Upper lobe of left lung (tissue), 6 donors: ENCODE data around the gene PRKD2. TPM values are rescaled to one million over a fixed set of nuclear protein-coding genes. Genes with fewer than 3 reads are reported as not detected.

ENCODE experiments used
- ATAC-seq, 2 donors: fragments of 200-7000 bp; cut with Tn5 transposase; one replicate each; pipeline ENCODE4 v1.9.1; 2022; ENCODE audit warnings: mild to moderate bottlenecking in 2 of 2, moderate library complexity in 2 of 2; ENCODE audit not compliant: low FRiP score in 2 of 2
- DNase-seq, 2 donors: peaks; one replicate each; pipeline ENCODE4 v3.0.0-alpha.2; 2019 to 2020
- H3K27ac ChIP-seq, 4 donors: fragments of 200-600 bp; sonication (generic); one replicate each; pipeline ENCODE4 v1.5.1; 2016 to 2019
- H3K27me3 ChIP-seq, 4 donors: fragments of 200-600 bp; sonication (generic); one replicate each; pipeline ENCODE4 v1.5.1; 2017 to 2019
- H3K36me3 ChIP-seq, 4 donors: fragments of 200-600 bp; sonication (generic); one replicate each; pipeline ENCODE4 v1.5.1; 2016 to 2019
- H3K4me1 ChIP-seq, 4 donors: fragments of 200-600 bp; sonication (generic); one replicate each; pipeline ENCODE4 v1.5.1; 2018 to 2019
- H3K4me3 ChIP-seq, 4 donors: fragments of 200-600 bp; sonication (generic); one replicate each; pipeline ENCODE4 v1.5.1; 2017 to 2019; ENCODE audit warnings: mild to moderate bottlenecking in 2 of 4, moderate library complexity in 1 of 4
- H3K9me3 ChIP-seq, 4 donors: fragments of 200-600 bp; sonication (generic); one replicate each; pipeline ENCODE4 v1.5.1; 2018 to 2019
- CTCF ChIP-seq, 6 experiments: fragments of 450-650 bp in 4 of 6; fragments of 200-600 bp in 2 of 6; sonication (generic) in 2 of 6; IDR thresholded peaks; one replicate each; pipeline ENCODE4 v1.5.1; 2016 to 2019; ENCODE audit warnings: antibody characterized with exemption in 6 of 6
- EP300 ChIP-seq, 4 donors: sonication (generic); formaldehyde crosslinking; IDR thresholded peaks; one replicate each; pipeline ENCODE4 v1.5.1; 2017; ENCODE audit warnings: antibody characterized with exemption in 4 of 4, control low read depth in 2 of 4
- POLR2A ChIP-seq, 4 donors: fragments of 450-650 bp; IDR thresholded peaks; one replicate each; pipeline ENCODE4 v1.5.1; 2016 to 2017; ENCODE audit warnings: antibody characterized with exemption in 4 of 4, mild to moderate bottlenecking in 2 of 4
- POLR2AphosphoS5 ChIP-seq, 2 donors: sonication (generic); formaldehyde crosslinking; IDR thresholded peaks; one replicate each; pipeline ENCODE4 v1.5.1; 2017; ENCODE audit warnings: antibody characterized with exemption in 2 of 2
- WGBS, 2 donors: methylation state at CpG; one replicate each; pipeline ENCODE4 v1.1.5; 2017 to 2018; 5-methylcytosine and 5-hydroxymethylcytosine counted together
- total RNA-seq, 6 donors: library from RNA; depleted of rRNA in 4 of 6; stranded (reverse); fragments of >200 nt in 4 of 6; gene quantifications; one replicate each; pipeline versions ENCODE4 v1.1.0 to v1.2.1, GENCODE V29; 2016 to 2021
- donor health status: DM: no; HTN: no; CAD: no; lungs with moderate emphysema.
- donor health status: DM: no; HTN: yes; CAD: no; lungs with severe emphysema.

The PRKD2 gene
- total RNA-seq, 6 donors from 2014 or later: 25.2 to 65.4 (median 50.3) TPM

DNA sequence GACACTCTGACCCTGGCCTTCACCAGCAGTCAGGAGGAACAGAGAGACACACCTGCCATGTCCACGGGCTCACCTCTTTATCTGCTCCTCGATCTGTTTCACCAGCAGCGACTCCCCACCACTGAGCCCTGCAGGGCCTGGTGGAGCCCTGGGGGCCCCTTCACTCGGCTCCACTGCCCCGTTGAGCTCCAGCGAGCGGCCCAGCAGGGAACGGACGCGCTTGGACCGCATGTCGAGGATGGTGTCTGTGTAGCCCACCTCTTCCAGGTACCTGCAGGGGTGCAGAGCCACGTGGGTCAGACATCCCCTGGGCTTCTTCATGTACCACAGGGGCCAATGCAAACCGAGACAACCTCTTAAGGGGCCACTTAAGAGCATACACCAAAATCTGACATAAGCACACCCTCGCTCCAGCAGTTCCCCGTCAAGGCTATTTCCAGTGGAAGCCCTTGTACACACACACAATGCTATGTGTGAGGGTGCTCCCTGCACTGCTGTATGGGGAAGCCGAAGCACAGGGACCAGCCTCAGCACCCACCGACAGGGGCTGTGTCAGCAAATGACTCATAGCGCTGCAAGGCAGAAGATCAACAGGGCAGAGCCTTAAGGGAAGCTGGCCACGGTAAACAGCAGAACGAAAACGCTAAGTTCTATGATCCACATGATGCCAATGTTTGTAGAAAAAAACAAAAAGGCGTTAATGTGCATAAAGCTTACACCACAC, 16.2 kb upstream of the PRKD2 start:
- no peak overlapping the region for H3K4me3 ChIP-seq
- 75 to 80% methylated on average over 22 to 23 of the region's 23 CpGs for WGBS, 2 donors
- H3K4me1 ChIP-seq: peaks cover 42 to 65% (median 53%) of the 10 kb centered on the region in 4 donors
- peak in 1 of 2 donors; percentile 80 for DNase-seq
- TF ChIP-seq POLR2A (IDR thresholded peaks at IDR 0.05) (peak in 1 of 4 donors; percentile 36), CTCF (IDR thresholded peaks at IDR 0.05) (no peak)
- H3K27ac ChIP-seq: peak overlapping the region; percentile 71 to 78 (median 74)
- peaks cover 20 to 96% (median 68%) of the 10 kb centered on the region in 4 donors for H3K36me3 ChIP-seq
- H3K27me3 ChIP-seq: no peaks in the 10 kb centered on the region
- ATAC-seq: peak; percentile 49 to 74
- H3K9me3 ChIP-seq: no peaks in the 10 kb centered on the region

- ATAC-seq: no peak
- Histone ChIP-seq H3K4me1 (peaks cover 46 to 66% (median 56%) of the 10 kb centered on the region in 4 donors), H3K4me3 (no peak overlapping the region), H3K9me3 (no peaks in the 10 kb centered on the region), H3K27ac (peak overlapping the region; percentile 71 to 78 (median 74)), H3K27me3 (no peaks in the 10 kb centered on the region), H3K36me3 (peaks cover 21 to 96% (median 71%) of the 10 kb centered on the region in 4 donors)
- no peak for TF ChIP-seq POLR2A (IDR thresholded peaks at IDR 0.05)
- no peak for TF ChIP-seq EP300 (IDR thresholded peaks at IDR 0.05)
- no peak for TF ChIP-seq CTCF (IDR thresholded peaks at IDR 0.05)
- TF ChIP-seq POLR2AphosphoS5 (IDR thresholded peaks at IDR 0.05): no peak
- DNase-seq: no peak
- 85 to 90% methylated on average over 25 to 28 of the region's 28 CpGs for WGBS, 2 donors
Measured at GRCh38 chr19:46732172-46732938, 15.4 kb upstream of the PRKD2 start.

- no peaks in the 10 kb centered on the region for H3K27me3 ChIP-seq
- peaks cover 28 to 96% (median 75%) of the 10 kb centered on the region in 4 donors for H3K36me3 ChIP-seq
- H3K27ac ChIP-seq: peak overlapping the region in 3 of 4 donors; percentile 37 to 73 (median 55)
- H3K4me1 ChIP-seq: peaks cover 42 to 66% (median 53%) of the 10 kb centered on the region in 4 donors
- 78 to 81% methylated on average over 14 of the region's 14 CpGs for WGBS, 2 donors
- DNase-seq (no peak), ATAC-seq (peak in 1 of 2 donors; percentile 38)
- TF ChIP-seq POLR2A (IDR thresholded peaks at IDR 0.05): no peak
- no peak for TF ChIP-seq CTCF (IDR thresholded peaks at IDR 0.05)
- no peak for TF ChIP-seq EP300 (IDR thresholded peaks at IDR 0.05)
- H3K9me3 ChIP-seq: no peaks in the 10 kb centered on the region
- H3K4me3 ChIP-seq: peak overlapping the region in 1 of 4 donors; percentile 6
Measured at GRCh38 chr19:46731584-46731983, 14.7 kb upstream of the PRKD2 start.

DNA sequence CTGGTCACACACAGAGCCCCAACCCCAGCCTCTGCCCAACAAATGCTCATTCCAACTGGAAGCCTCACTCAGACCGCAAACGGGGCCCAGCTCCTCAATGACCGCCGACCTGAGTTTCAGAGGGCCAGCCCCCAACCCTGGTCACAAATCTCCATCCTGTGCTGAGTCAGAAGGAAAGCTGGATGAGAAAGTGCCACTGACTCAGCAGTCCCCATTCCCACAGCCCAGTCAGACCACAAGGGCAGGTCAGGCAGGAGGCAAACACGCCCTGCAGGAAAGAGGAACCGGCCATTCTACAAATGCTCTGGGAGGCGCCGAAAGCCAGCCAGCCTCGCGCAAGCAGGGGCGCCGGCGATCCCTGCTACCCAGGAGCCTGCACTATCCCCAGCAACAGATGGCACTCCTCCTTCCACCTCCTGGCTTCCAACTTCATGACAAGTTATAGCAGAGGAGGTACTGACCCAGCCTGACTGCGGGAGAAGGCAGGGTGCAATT, 14.1 kb upstream of the PRKD2 start:
- Histone ChIP-seq H3K4me3 (peak overlapping the region in 1 of 4 donors; percentile 6), H3K27me3 (no peaks in the 10 kb centered on the region), H3K27ac (peak overlapping the region in 3 of 4 donors; percentile 37 to 73 (median 55)), H3K36me3 (peaks cover 29 to 98% (median 76%) of the 10 kb centered on the region in 4 donors), H3K9me3 (no peaks in the 10 kb centered on the region), H3K4me1 (peaks cover 40 to 63% (median 49%) of the 10 kb centered on the region in 4 donors)
- ATAC-seq: peak in 1 of 2 donors; percentile 70
- TF ChIP-seq EP300 (IDR thresholded peaks at IDR 0.05) (no peak), POLR2AphosphoS5 (IDR thresholded peaks at IDR 0.05) (peak; percentile 14 to 46), POLR2A (IDR thresholded peaks at IDR 0.05) (no peak)
- 69 to 74% methylated on average over 6 to 14 of the region's 14 CpGs for WGBS, 2 donors
- peak in 1 of 2 donors; percentile 77 for DNase-seq

- ATAC-seq: no peak
- DNase-seq: no peak
- Histone ChIP-seq H3K4me3 (no peak overlapping the region), H3K36me3 (peaks cover 33 to 98% (median 77%) of the 10 kb centered on the region in 4 donors), H3K4me1 (peaks cover 40 to 60% (median 46%) of the 10 kb centered on the region in 4 donors), H3K27me3 (no peaks in the 10 kb centered on the region), H3K9me3 (no peaks in the 10 kb centered on the region), H3K27ac (peak overlapping the region in 1 of 4 donors; percentile 73)
- TF ChIP-seq POLR2AphosphoS5 (IDR thresholded peaks at IDR 0.05) (no peak), EP300 (IDR thresholded peaks at IDR 0.05) (no peak), POLR2A (IDR thresholded peaks at IDR 0.05) (no peak), CTCF (IDR thresholded peaks at IDR 0.05) (no peak)
- 93 to 96% methylated on average over 14 of the region's 14 CpGs for WGBS, 2 donors
Measured at GRCh38 chr19:46730595-46730994, 13.7 kb upstream of the PRKD2 start.
